Measurements from ENCODE around the gene F3. TPM values are rescaled to one million over a fixed set of nuclear protein-coding genes. Genes with fewer than 3 reads are reported as not detected.

Gene F3
- total RNA-seq, 1 donor = 5.8 TPM

- Histone ChIP-seq H3K4me1 (ENCODE audit: insufficient read depth, low read length) (no peaks in the 10 kb centered on the region), H4K20me1 (ENCODE audit: insufficient read depth, low read length) (no peaks in the 10 kb centered on the region), H2AFZ (ENCODE audit: low read length) (no peak overlapping the region), H3K79me2 (ENCODE audit: insufficient read depth, low read length) (no peaks in the 10 kb centered on the region), H3K9me3 (ENCODE audit: low read depth, low read length) (no peaks in the 10 kb centered on the region), H3K36me3 (ENCODE audit: insufficient read depth, low read length) (no peaks in the 10 kb centered on the region), H3K4me2 (ENCODE audit: insufficient read depth, low read length) (no peak overlapping the region), H3K27ac (ENCODE audit: low read depth, low read length) (no peak overlapping the region), H3K27me3 (ENCODE audit: insufficient read depth, low read length) (peaks cover 4% of the 10 kb centered on the region), H3K4me3 (ENCODE audit: insufficient read depth, low read length) (no peak overlapping the region)
- TF ChIP-seq CTCF (IDR thresholded peaks at IDR 0.05; ENCODE audit: extremely low read depth, low read depth, low read length) = no peak
- DNase-seq (ENCODE audit: insufficient read length, low spot score, missing footprints) = no peak
Measured at GRCh38 chr1:94562519-94563260, 21.1 kb upstream of the F3 start.

- Histone ChIP-seq H3K4me2 (ENCODE audit: insufficient read depth, low read length) (no peak overlapping the region), H3K9me3 (ENCODE audit: low read depth, low read length) (no peaks in the 10 kb centered on the region), H3K79me2 (ENCODE audit: insufficient read depth, low read length) (no peaks in the 10 kb centered on the region), H4K20me1 (ENCODE audit: insufficient read depth, low read length) (no peaks in the 10 kb centered on the region), H3K4me3 (ENCODE audit: insufficient read depth, low read length) (no peak overlapping the region), H3K27me3 (ENCODE audit: insufficient read depth, low read length) (peaks cover 7% of the 10 kb centered on the region), H3K4me1 (ENCODE audit: insufficient read depth, low read length) (no peaks in the 10 kb centered on the region), H2AFZ (ENCODE audit: low read length) (no peak overlapping the region), H3K36me3 (ENCODE audit: insufficient read depth, low read length) (no peaks in the 10 kb centered on the region), H3K27ac (ENCODE audit: low read depth, low read length) (no peak overlapping the region)
- DNase-seq (ENCODE audit: insufficient read length, low spot score, missing footprints) = no peak
- no peak for TF ChIP-seq CTCF (IDR thresholded peaks at IDR 0.05; ENCODE audit: extremely low read depth, low read depth, low read length)
Measured at GRCh38 chr1:94560333-94560732, 18.8 kb upstream of the F3 start.

- no peak for TF ChIP-seq CTCF (IDR thresholded peaks at IDR 0.05; ENCODE audit: extremely low read depth, low read depth, low read length)
- Histone ChIP-seq H3K27ac (ENCODE audit: low read depth, low read length) (no peak overlapping the region), H2AFZ (ENCODE audit: low read length) (no peak overlapping the region), H3K27me3 (ENCODE audit: insufficient read depth, low read length) (peaks cover 5% of the 10 kb centered on the region), H3K9me3 (ENCODE audit: low read depth, low read length) (no peaks in the 10 kb centered on the region), H3K4me2 (ENCODE audit: insufficient read depth, low read length) (no peak overlapping the region), H4K20me1 (ENCODE audit: insufficient read depth, low read length) (no peaks in the 10 kb centered on the region), H3K79me2 (ENCODE audit: insufficient read depth, low read length) (no peaks in the 10 kb centered on the region), H3K36me3 (ENCODE audit: insufficient read depth, low read length) (no peaks in the 10 kb centered on the region), H3K4me1 (ENCODE audit: insufficient read depth, low read length) (no peaks in the 10 kb centered on the region), H3K4me3 (ENCODE audit: insufficient read depth, low read length) (no peak overlapping the region)
- DNase-seq (ENCODE audit: insufficient read length, low spot score, missing footprints) = no peak
Measured at GRCh38 chr1:94559921-94560320, 18.4 kb upstream of the F3 start.

GRCh38 chr1:94555091-94555490 lies 13.5 kb upstream of the F3 start:
- no peaks in the 10 kb centered on the region for H3K4me1 ChIP-seq (ENCODE audit: insufficient read depth, low read length)
- peaks cover 14% of the 10 kb centered on the region for H3K27me3 ChIP-seq (ENCODE audit: insufficient read depth, low read length)
- no peak for DNase-seq (ENCODE audit: insufficient read length, low spot score, missing footprints)
- H3K4me2 ChIP-seq (ENCODE audit: insufficient read depth, low read length) = no peak overlapping the region
- H4K20me1 ChIP-seq (ENCODE audit: insufficient read depth, low read length) = no peaks in the 10 kb centered on the region
- no peaks in the 10 kb centered on the region for H3K9me3 ChIP-seq (ENCODE audit: low read depth, low read length)
- no peak overlapping the region for H3K4me3 ChIP-seq (ENCODE audit: insufficient read depth, low read length)
- TF ChIP-seq CTCF (IDR thresholded peaks at IDR 0.05; ENCODE audit: extremely low read depth, low read depth, low read length) = no peak
- no peaks in the 10 kb centered on the region for H3K79me2 ChIP-seq (ENCODE audit: insufficient read depth, low read length)
- H3K36me3 ChIP-seq (ENCODE audit: insufficient read depth, low read length) = no peaks in the 10 kb centered on the region
- H2AFZ ChIP-seq (ENCODE audit: low read length) = no peak overlapping the region
- no peak overlapping the region for H3K27ac ChIP-seq (ENCODE audit: low read depth, low read length)
